Ishikawa (cell line): ENCODE data around the gene MAP2.

Source experiments
- CEBPB ChIP-seq: IDR thresholded peaks from 2 replicates; pipeline ENCODE4 v1.6.1; 2012
- MAX ChIP-seq: IDR thresholded peaks from 2 replicates; pipeline ENCODE4 v1.6.1; 2012
- RAD21 ChIP-seq: IDR thresholded peaks from 2 replicates; pipeline ENCODE4 v1.6.1; 2012; ENCODE audit warnings: low read depth
- TAF1 ChIP-seq: IDR thresholded peaks from 2 replicates; pipeline ENCODE4 v1.6.1; 2012; ENCODE audit warnings: low read depth, mild to moderate bottlenecking
- TCF12 ChIP-seq: IDR thresholded peaks from 2 replicates; pipeline ENCODE4 v1.6.1; 2012; ENCODE audit warnings: low read depth
- YY1 ChIP-seq: IDR thresholded peaks from 2 replicates; pipeline ENCODE4 v1.6.1; 2012; ENCODE audit warnings: low read depth
- ZBTB7A ChIP-seq: IDR thresholded peaks from 2 replicates; pipeline ENCODE4 v1.6.1; 2012; ENCODE audit warnings: low read depth
- TF ChIP-seq, protein P1 (sequence below): IDR thresholded peaks from 2 replicates; pipeline ENCODE4 v1.6.1; 2012; ENCODE audit warnings: low read depth, mild to moderate bottlenecking

- TF ChIP-seq RAD21 (no peak), MAX (no peak), CEBPB (no peak), TAF1 (no peak), ZBTB7A (no peak), TCF12 (no peak), YY1 (no peak)
- TF ChIP-seq, protein P1, sequence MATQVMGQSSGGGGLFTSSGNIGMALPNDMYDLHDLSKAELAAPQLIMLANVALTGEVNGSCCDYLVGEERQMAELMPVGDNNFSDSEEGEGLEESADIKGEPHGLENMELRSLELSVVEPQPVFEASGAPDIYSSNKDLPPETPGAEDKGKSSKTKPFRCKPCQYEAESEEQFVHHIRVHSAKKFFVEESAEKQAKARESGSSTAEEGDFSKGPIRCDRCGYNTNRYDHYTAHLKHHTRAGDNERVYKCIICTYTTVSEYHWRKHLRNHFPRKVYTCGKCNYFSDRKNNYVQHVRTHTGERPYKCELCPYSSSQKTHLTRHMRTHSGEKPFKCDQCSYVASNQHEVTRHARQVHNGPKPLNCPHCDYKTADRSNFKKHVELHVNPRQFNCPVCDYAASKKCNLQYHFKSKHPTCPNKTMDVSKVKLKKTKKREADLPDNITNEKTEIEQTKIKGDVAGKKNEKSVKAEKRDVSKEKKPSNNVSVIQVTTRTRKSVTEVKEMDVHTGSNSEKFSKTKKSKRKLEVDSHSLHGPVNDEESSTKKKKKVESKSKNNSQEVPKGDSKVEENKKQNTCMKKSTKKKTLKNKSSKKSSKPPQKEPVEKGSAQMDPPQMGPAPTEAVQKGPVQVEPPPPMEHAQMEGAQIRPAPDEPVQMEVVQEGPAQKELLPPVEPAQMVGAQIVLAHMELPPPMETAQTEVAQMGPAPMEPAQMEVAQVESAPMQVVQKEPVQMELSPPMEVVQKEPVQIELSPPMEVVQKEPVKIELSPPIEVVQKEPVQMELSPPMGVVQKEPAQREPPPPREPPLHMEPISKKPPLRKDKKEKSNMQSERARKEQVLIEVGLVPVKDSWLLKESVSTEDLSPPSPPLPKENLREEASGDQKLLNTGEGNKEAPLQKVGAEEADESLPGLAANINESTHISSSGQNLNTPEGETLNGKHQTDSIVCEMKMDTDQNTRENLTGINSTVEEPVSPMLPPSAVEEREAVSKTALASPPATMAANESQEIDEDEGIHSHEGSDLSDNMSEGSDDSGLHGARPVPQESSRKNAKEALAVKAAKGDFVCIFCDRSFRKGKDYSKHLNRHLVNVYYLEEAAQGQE: no peak
Observed at GRCh38 chr2:209593930-209594329, 170.1 kb downstream of the MAP2 start.
